Activated CD8-positive, alpha-beta memory T cell treated with anti-CD3 and anti-CD28 coated beads for 24 hours (primary cell): ENCODE results near the gene EVI5.
"Not testable (repeated sequence)": the region's sequence is repeated elsewhere in the genome, so short reads cannot be mapped to it uniquely, and the experiment has no call there.

Experiments
- DNase-seq: peaks from one replicate; pipeline ENCODE4 v3.0.0-alpha.2; 2020

EVI5 gene

GRCh38 chr1:92567211-92567868, 217.6 kb downstream of the EVI5 start:
- DNase-seq = no peak

DNA sequence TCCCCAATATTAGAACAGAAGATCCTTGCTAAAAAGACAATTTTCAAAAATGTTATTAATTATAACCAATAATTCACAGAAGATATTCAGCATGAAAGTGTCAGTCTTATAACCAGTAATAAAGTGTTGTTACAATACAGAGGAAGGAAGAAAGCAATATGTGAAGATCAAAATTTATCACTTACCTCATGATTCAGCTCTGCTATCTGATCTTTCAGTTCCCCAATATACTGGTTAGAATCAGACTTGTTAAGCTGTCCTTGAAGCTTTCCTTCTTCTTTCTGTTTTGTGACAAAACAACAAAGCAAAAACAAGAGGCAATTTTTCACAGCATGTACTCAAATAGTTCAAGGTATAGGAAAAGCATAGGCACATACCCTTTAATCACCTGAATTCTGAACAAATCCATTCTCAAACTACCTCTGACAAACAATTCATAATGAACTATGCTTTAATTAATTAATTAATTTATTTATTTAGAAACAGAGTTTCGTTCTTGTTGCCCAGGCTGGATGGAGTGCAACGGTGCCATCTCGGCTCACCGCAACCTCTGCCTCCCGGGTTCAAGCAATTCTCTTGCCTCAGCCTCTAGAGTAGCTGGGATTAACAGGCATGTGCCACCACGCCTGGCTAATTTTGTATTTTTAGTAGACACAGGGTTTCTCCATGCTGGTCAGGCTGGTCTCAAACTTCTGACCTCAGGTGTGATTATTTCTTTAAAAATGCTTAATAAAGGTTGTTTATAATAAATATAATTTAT, 221.3 kb downstream of the EVI5 start:
- no peak for DNase-seq

DNA sequence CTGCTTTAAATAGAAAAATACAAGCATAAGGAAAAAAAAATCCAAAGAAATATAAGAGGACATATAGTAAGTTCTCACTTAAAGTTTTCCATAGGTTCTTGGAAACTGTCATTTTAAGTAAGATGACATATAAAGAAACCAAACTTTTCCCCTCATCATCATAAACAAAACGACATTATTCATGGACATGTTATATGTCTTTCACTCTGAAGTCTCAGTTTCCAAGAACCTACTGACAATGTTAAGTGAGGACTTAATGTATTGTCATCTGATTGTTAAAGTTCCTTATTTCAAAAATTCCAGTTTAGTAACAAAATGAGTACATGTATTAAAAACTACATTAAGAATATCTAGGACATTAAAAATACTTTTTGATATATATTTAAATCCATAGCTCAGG, 228.6 kb downstream of the EVI5 start:
- DNase-seq = no peak

GRCh38 chr1:92554216-92554615, 230.7 kb downstream of the EVI5 start:
- no peak for DNase-seq

- no peak for DNase-seq
These were observed 233.0 kb downstream of the EVI5 start for GRCh38 chr1:92551916-92552315.

DNA sequence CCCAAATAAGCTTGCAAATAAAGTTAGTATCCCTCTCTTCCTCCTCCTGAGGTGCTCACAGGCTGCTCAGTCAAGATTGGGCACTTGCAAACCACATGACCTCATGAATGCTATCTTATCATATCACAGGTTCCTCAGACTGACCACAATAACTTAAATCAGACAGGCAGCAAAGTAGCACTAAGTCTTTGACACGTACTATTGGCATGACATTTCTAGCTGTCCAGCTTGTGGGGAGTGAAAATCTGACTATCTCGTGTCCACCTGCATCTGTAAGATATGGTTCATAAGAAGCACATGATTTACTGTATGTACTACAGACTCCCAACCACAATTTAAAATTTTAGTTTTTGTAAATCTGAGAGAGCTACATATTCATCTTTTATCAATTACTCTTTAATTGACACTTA, 240.1 kb downstream of the EVI5 start:
- DNase-seq = no peak

DNA sequence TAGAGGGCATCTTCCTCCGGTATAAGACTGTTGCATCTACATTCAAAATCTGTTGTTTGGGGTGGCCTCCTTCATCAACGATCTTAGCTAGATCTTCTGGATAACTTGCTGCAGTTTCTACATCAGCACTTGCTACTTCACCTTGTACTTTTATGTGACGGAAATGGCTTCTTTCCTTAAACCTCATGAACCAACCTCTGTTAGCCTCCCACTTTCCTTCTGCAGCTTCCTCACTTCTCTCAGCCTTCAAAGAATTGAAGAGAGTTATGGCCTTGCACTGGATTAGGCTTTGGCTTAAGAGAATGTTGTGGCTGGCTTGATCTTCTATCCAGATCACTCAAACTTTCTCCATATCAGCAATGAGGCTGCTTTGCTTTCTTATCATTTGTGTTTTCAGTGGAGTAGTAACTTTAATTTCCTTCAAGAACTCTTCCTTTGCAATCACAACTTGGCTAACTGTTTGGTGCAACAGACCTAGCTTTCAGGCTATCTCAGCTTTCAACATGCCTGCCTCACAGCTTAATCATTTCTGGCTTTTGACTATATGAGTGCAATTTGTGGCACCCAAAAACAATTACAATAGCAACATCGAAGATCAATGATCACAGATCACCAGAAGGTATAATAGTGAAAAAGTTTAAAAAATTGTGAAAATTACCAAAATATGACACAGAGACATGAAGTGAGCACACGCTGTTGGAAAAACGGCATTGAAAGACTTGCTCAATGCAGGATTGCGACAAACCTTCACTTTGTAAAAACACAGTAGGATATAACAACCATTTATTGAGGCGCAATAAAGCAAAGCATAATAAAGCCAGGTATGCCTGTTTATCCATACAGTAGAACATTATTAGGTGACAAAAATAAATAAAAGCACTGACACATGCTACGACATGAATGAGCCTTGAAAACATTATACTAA, 241.5 kb downstream of the EVI5 start:
- DNase-seq = no peak

DNA sequence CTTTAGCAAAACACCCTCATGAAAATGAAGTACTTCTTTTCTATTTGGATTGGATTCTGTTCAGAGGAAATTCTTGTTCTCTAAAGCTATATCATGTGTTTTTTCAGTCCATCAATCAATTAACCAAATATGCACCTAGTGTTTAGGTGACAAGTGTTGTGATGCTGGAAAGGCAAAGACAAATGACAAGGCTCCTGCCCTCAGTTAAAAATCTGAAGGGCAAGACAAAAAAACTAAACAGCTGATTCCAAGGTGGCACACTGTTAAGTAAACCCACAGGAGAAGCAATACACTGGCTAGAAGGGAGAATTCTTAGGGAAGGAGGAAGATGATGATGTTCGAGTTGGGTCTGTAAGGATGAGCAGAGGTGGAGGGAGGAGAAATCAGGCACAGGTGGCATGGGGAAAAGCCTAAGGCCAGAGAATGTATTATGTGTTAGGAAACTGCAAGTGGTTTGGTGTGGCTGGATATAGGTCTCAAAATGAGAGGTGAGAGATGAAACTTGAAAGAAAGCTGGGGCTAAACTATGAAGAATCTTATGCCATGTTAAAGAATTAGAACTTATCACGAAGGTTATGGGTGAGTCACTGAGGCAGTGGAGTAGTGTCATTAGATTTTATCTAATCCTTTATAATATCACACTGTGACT, 246.4 kb downstream of the EVI5 start:
- DNase-seq = peak; percentile 72

DNA sequence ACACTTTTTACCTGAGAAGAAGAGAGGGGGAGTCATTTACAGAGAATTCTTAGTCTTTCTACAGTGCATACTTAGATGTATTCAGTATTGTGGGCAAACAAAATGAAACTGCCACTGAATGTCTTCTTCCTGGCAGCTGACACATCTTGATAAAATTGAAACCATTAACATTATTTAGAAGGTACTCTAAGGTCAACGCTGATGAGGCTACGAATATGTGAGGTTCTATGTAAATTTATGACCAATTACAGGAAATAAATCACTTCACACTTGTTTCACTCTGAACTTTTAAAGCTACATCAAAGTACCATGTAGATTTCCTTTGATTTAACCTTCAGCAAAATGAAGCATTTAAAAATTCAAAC, 246.9 kb downstream of the EVI5 start:
- DNase-seq = no peak

DNA sequence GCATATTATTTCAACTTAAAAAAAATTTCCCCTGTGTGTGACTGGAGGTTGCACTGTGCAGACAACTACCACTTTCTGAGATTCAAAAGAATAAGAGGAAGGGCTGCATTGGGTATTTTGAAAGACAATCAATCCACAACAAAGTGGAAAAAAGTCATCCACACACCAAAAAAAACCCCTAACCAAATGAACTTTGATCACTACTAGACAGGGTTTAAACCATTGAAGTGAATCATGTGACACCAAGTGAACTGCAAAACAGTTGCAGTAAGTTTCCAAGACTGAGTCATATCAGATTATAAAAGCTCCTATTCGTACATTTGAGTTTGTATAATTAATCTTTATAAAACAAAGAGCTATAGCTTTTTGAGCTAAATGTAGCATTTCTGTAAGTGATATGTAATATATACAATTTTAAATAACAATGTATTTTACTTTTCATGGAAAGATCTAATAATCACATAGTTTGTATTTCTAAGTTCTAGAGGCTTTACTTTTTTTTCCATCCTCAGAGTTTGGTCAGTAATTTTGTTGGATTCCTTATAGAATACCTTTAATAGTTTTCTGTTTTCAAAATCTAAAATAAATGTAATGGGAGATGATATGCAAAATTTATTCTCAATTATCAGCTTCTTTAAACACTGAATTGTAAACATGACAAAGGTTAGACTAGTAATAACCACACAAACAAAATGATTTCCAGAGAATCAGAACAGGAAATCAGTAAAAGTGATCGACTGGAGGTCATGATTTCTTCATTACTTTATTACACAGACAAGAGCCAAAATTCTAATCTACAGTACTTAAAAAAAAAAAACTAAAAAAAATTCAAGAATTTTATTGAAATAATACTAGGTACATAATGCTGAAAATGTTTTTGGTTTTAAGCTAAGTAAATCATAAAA, 247.7 kb downstream of the EVI5 start:
- no peak for DNase-seq

GRCh38 chr1:92536211-92536979, 248.5 kb downstream of the EVI5 start:
- DNase-seq = no peak

- DNase-seq = not testable (repeated sequence)
These were observed 252.5 kb downstream of the EVI5 start for GRCh38 chr1:92532371-92532770.

- not testable (repeated sequence) for DNase-seq
These were observed 253.0 kb downstream of the EVI5 start for GRCh38 chr1:92531939-92532338.

GRCh38 chr1:92527670-92528069, 257.2 kb downstream of the EVI5 start:
- DNase-seq = no peak

DNA sequence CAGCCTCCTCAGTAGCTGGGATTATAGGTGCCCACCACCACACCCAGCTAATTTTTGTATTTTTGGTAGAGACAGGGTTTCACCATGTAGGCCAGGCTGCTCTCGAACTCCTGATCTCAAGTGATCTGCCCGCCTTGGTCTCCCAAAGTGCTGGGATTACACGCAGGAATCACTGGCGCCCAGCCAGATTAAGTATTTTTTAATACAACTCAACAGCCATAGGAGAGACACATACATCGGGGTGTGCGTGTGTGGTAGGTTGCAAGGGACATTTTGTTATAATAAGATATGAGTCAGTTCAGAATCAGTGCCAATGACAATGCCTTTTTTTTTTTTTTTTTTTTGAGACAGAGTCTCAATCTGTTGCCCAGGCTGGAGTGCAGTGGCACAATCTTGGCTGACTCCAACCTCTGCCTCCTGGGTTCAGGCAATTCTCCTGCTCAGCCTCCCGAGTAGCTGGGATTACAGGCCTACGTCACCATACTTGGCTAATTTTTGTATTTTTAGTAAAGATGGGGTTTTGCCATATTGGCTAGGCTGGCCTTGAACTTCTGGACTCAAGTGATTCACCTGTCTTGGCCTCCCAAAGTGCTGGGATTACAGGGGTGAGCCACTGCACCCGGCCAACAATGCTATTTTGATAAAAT, 259.8 kb downstream of the EVI5 start:
- DNase-seq = not testable (repeated sequence)

DNA sequence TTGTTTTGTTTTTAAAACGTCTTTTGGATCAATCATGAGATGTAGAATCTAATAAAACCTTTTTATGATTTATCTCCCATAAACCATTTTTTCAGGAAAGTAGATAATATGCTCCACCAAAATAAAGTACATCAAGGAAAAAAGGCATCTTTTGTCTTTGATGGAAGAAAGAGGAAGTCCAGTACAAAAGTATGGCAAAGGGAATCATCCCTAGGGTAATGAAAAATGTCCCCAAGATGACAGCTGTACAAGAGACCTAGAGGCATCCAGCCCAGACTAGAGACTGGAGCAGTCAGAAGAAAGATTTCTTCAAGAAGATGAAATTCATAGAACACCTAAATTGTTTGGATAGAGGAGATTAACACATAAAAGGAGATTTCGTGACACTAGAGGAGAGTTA, 265.9 kb downstream of the EVI5 start:
- no peak for DNase-seq

GRCh38 chr1:92516574-92516973, 268.3 kb downstream of the EVI5 start:
- no peak for DNase-seq

DNA sequence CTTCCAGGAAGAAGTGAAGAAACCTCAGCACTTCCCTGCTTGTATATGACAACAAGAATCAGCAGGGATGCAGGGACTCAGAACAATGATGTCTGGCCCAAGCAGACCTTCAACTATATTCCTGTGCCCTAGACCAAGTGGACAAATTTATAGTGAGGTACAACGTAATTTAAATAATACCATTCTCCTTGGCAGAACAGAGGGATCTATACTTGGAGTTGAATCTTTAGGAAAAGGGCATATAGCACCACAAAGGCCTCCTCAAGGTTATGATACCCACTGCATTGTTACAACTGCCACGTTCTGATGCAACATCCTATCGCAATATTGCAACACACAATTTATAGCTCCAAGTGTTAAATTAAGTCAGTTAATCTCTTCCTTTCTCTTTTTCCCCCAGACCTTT, 269.1 kb downstream of the EVI5 start:
- no peak for DNase-seq

DNA sequence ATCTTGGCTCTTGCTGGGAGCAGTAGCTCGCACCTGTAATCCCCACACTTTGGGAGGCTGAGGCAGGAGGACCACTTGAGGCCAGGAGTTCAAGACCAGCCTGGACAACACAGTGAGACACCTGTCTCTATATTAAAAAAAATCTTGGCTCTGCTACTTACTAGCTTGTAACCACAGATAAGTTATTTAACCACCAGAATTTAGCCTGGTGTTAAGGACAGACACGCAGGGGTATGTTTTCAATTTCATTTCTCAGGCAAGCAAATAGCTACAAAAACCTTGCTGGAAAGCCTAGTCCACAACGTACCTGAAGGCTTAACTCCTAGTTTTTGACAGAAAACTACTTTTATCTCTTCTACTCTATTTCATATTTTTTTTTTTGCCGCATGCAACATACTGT, 273.4 kb downstream of the EVI5 start:
- DNase-seq = no peak

DNA sequence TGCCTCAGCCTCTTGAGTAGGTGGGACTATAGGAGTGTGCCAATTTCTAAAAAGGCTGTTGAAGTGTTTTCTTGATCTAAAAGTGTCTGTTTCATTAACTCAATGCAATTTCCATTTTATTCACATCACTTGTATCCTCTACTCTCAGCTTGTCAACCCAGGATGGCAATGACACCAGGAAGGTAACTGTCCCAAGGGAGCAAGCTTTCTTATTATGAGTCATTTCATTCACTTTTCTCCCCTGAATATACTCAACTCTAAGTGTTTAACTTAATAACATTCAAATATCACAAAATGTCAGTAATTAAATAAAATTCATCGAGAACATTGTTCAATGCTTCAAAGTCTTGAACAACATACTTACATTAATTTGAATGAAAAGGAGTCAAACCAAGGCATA, 275.3 kb downstream of the EVI5 start:
- DNase-seq = no peak
